Mucosa of descending colon (tissue), 3 donors: ENCODE results near the gene PDE11A. TPM values are rescaled to one million over a fixed set of nuclear protein-coding genes. Genes with fewer than 3 reads are reported as not detected.

Experiments used
- ATAC-seq: fragments of 200-7000 bp; cut with Tn5 transposase; one replicate; pipeline ENCODE4 v1.9.1; 2020; ENCODE audit warnings: mild to moderate bottlenecking, moderate library complexity
- DNase-seq, 3 donors: peaks; one replicate each; pipeline ENCODE4 v3.0.0-alpha.2; 2020
- H3K36me3 ChIP-seq: fragments of 200-600 bp; one replicate; pipeline ENCODE4 v1.8.0; 2021; ENCODE audit warnings: low read depth, mild to moderate bottlenecking
- H3K4me1 ChIP-seq: fragments of 200-600 bp; one replicate; pipeline ENCODE4 v1.8.0; 2021; ENCODE audit warnings: low read depth, mild to moderate bottlenecking
- H3K4me3 ChIP-seq: fragments of 200-600 bp; one replicate; pipeline ENCODE4 v1.8.0; 2021; ENCODE audit warnings: mild to moderate bottlenecking
- H3K9me3 ChIP-seq: fragments of 200-600 bp; one replicate; pipeline ENCODE4 v1.8.0; 2021; ENCODE audit warnings: mild to moderate bottlenecking
- CTCF ChIP-seq: fragments of 200-600 bp; IDR thresholded peaks from one replicate; pipeline ENCODE4 v1.8.0; 2022; ENCODE audit warnings: antibody characterized with exemption, mild to moderate bottlenecking
- intact Hi-C, 2 donors: fragments of 100-400 bp; cut with DNase I in 1 of 2; cut with micrococcal nuclease in 1 of 2; formaldehyde crosslinking; loops; one replicate each; pipeline versions ENCODE4 v1.11.0 to v1.11.1; 2022; cut with DNase I, micrococcal nuclease
- total RNA-seq, 3 donors: library from RNA; stranded (reverse); fragmentation: NEBNext Ultra II Directional in 2 of 3; extraction: Animal tissue kit (Norgen Biotek cat#: 25700) in 2 of 3; gene quantifications; one replicate each; pipeline versions ENCODE4 v1.2.1 to v1.2.4, GENCODE V29; 2021 to 2023
- donor health status: DM: no; HTN: no; CAD: no; lungs with moderate emphysema.
- donor health status: DM: no; HTN: no; CAD: no.
- donor health status: DM: no; HTN: yes; CAD: no.

Gene PDE11A
- total RNA-seq, 3 donors from 2014 or later: 1.0 to 3.2 (median 2.7) TPM

GRCh38 chr2:177669201-177669600, 403.4 kb downstream of the PDE11A start:
- no peak for TF ChIP-seq CTCF
- no peak for DNase-seq
- intact Hi-C loops: no loop called here
- Histone ChIP-seq H3K36me3 (no peaks in the 10 kb centered on the region), H3K4me1 (no peaks in the 10 kb centered on the region), H3K4me3 (no peak overlapping the region), H3K9me3 (no peaks in the 10 kb centered on the region)
- no peak for ATAC-seq

- H3K4me1 ChIP-seq: no peaks in the 10 kb centered on the region
- ATAC-seq (no peak), DNase-seq (no peak)
- intact Hi-C loops: no loop called here
- no peak overlapping the region for H3K4me3 ChIP-seq
- no peaks in the 10 kb centered on the region for H3K9me3 ChIP-seq
- TF ChIP-seq CTCF: no peak
- H3K36me3 ChIP-seq: no peaks in the 10 kb centered on the region
Measured at GRCh38 chr2:177668617-177669016, 404.0 kb downstream of the PDE11A start.

- no peak overlapping the region for H3K4me3 ChIP-seq
- no peak for TF ChIP-seq CTCF
- no peaks in the 10 kb centered on the region for H3K9me3 ChIP-seq
- intact Hi-C loops: no loop called here
- ATAC-seq (no peak), DNase-seq (no peak)
- H3K36me3 ChIP-seq: no peaks in the 10 kb centered on the region
- no peaks in the 10 kb centered on the region for H3K4me1 ChIP-seq
Measured at GRCh38 chr2:177667626-177668025, 405.0 kb downstream of the PDE11A start.

- DNase-seq (no peak), ATAC-seq (no peak)
- no peaks in the 10 kb centered on the region for H3K9me3 ChIP-seq
- TF ChIP-seq CTCF: no peak
- no peaks in the 10 kb centered on the region for H3K36me3 ChIP-seq
- no peaks in the 10 kb centered on the region for H3K4me1 ChIP-seq
- no peak overlapping the region for H3K4me3 ChIP-seq
- intact Hi-C loops: no loop called here
Measured at GRCh38 chr2:177666408-177666807, 406.2 kb downstream of the PDE11A start.

- no peaks in the 10 kb centered on the region for H3K36me3 ChIP-seq
- no peaks in the 10 kb centered on the region for H3K4me1 ChIP-seq
- DNase-seq: no peak
- no peak overlapping the region for H3K4me3 ChIP-seq
- no peaks in the 10 kb centered on the region for H3K9me3 ChIP-seq
- TF ChIP-seq CTCF: no peak
- intact Hi-C loops: no loop called here
- ATAC-seq: no peak
Measured at GRCh38 chr2:177665948-177666347, 406.6 kb downstream of the PDE11A start.

- DNase-seq (no peak), ATAC-seq (no peak)
- Histone ChIP-seq H3K9me3 (no peaks in the 10 kb centered on the region), H3K4me3 (no peak overlapping the region), H3K36me3 (no peaks in the 10 kb centered on the region), H3K4me1 (no peaks in the 10 kb centered on the region)
- intact Hi-C loops: no loop called here
- no peak for TF ChIP-seq CTCF
Measured at GRCh38 chr2:177665328-177665727, 407.2 kb downstream of the PDE11A start.
